Adrenal gland (tissue), 5 donors: Measurements from ENCODE around the gene TBC1D1.

ENCODE experiments used
- CTCF ChIP-seq, 6 experiments: fragments of 450-650 bp in 4 of 6; fragments of 200-600 bp in 2 of 6; sonication (generic) in 1 of 6; IDR thresholded peaks; 1 replicate in 5 of 6; 2 replicates in 1 of 6; pipeline versions ENCODE4 v1.5.1 to v1.8.0; 2016 to 2021; ENCODE audit warnings: antibody characterized with exemption in 6 of 6, mild to moderate bottlenecking in 2 of 6, moderate library complexity in 1 of 6
- POLR2A ChIP-seq, 2 donors: fragments of 450-650 bp; IDR thresholded peaks; one replicate each; pipeline ENCODE4 v1.6.1; 2017; ENCODE audit warnings: antibody characterized with exemption in 2 of 2, mild to moderate bottlenecking in 2 of 2, moderate library complexity in 1 of 2
- donor health status: DM: no; HTN: no; CAD: no.

GRCh38 chr4:38050560-38051350 is 159.9 kb downstream of the TBC1D1 start:
- TF ChIP-seq CTCF (IDR thresholded peaks at IDR 0.05) (no peak), POLR2A (IDR thresholded peaks at IDR 0.05) (no peak)
